HCT116 (cell line): ENCODE data around the gene GFOD1. TPM values are rescaled to one million over a fixed set of nuclear protein-coding genes. Genes with fewer than 3 reads are reported as not detected.

ENCODE experiments used
- ATAC-seq: fragments of 200-7000 bp; cut with Tn5 transposase; 2 replicates; pipeline ENCODE4 v1.9.1; 2020; ENCODE audit warnings: mild to moderate bottlenecking, moderate library complexity
- BruUV-seq: library from RNA; stranded (reverse); fragments of 400-500 nt; replicated peaks from 2 replicates; lab custom pipeline; 2021; lab: Mats Ljungman, UMichigan
- CTCF ChIA-PET: fragments of 300-600 bp; sonication (Branson Sonifier 250); formaldehyde crosslinking; loops from one replicate; lab custom pipeline; 2021; ENCODE audit warnings: antibody characterized with exemption; lab: Charles Lee
- POLR2A ChIA-PET: fragments of 300-600, 350-600 bp; sonication (Branson Sonifier 250); formaldehyde crosslinking; loops from one replicate; lab custom pipeline; 2021; ENCODE audit warnings: antibody characterized with exemption; lab: Charles Lee
- RAD21 ChIA-PET, 2 experiments: fragments of 300-600 bp; sonication (Branson Sonifier 250); formaldehyde crosslinking; loops; one replicate each; lab custom pipeline; 2023; ENCODE audit warnings: low total read pairs in 2 of 2; ENCODE audit not compliant: uncharacterized antibody in 2 of 2, unreplicated experiment in 2 of 2, low non-redundant PET in 1 of 2; lab: Charles Lee
- DNase-seq: peaks from one replicate; pipeline ENCODE4 v3.0.0-alpha.2; 2010; ENCODE audit warnings: low read depth, low spot score
- H2AFZ ChIP-seq: fragments of 200-600 bp; shearing (Covaris generic), sonication (generic); 2 replicates; pipeline ENCODE4 v1.6.1; 2017; ENCODE audit warnings: low read depth, mixed run types, mixed read lengths, antibody characterized with exemption, low read length; ENCODE audit not compliant: poor library complexity, severe bottlenecking
- H3K27ac ChIP-seq: 2 replicates; pipeline ENCODE4 v1.5.1; 2012; ENCODE audit warnings: low read depth, low read length
- H3K27me3 ChIP-seq: fragments of 200-600 bp; sonication (generic); 2 replicates; pipeline ENCODE4 v1.6.1; 2016; ENCODE audit warnings: mixed run types, low read length, mixed read lengths; ENCODE audit not compliant: insufficient read depth
- H3K36me3 ChIP-seq, 2 experiments: fragments of 200-500 bp in 1 of 2; fragments of 200-600 bp in 1 of 2; sonication (Bioruptor generic) in 1 of 2; sonication (generic) in 1 of 2; 2 replicates each; pipeline versions ENCODE4 v1.5.1 to v1.6.1; 2014 to 2016; ENCODE audit warnings: low read length in 2 of 2, inconsistent platforms in 1 of 2, mixed read lengths in 1 of 2, mixed run types in 1 of 2; ENCODE audit not compliant: insufficient read depth in 2 of 2, control insufficient read depth in 1 of 2
- H3K4me1 ChIP-seq, 2 experiments: fragments of 200-600 bp in 1 of 2; sonication (generic) in 1 of 2; 2 replicates each; pipeline versions ENCODE4 v1.5.1 to v1.6.1; 2012 to 2017; ENCODE audit warnings: low read length in 2 of 2, inconsistent platforms in 1 of 2, mild to moderate bottlenecking in 1 of 2, mixed read lengths in 1 of 2, mixed run types in 1 of 2, moderate library complexity in 1 of 2; ENCODE audit not compliant: insufficient read depth in 2 of 2, control insufficient read depth in 1 of 2
- H3K4me2 ChIP-seq: fragments of 200-600 bp; sonication (generic); 2 replicates; pipeline ENCODE4 v1.6.1; 2017; ENCODE audit warnings: mixed run types, low read length, mixed read lengths
- H3K4me3 ChIP-seq, 2 experiments: fragments of 200-600 bp in 1 of 2; sonication (generic) in 1 of 2; replicated peaks in 1 of 2; 2 replicates each; pipeline ENCODE4 v1.5.1; 2011 to 2016; ENCODE audit warnings: low read length in 2 of 2, control low read depth in 1 of 2, low read depth in 1 of 2, mild to moderate bottlenecking in 1 of 2, mixed read lengths in 1 of 2, mixed run types in 1 of 2
- H3K79me2 ChIP-seq: fragments of 200-600 bp; sonication (generic); 2 replicates; pipeline ENCODE4 v1.6.1; 2017; ENCODE audit warnings: mild to moderate bottlenecking, mixed run types, low read length, moderate library complexity, mixed read lengths; ENCODE audit not compliant: insufficient read depth
- H3K9ac ChIP-seq: fragments of 200-600 bp; sonication (generic); 2 replicates; pipeline ENCODE4 v1.6.1; 2016; ENCODE audit warnings: low read length, mixed read lengths
- H3K9me2 ChIP-seq: fragments of 200-600 bp; sonication (generic), shearing (Covaris generic); 2 replicates; pipeline ENCODE4 v1.6.1; 2017; ENCODE audit warnings: mixed run types, mild to moderate bottlenecking, moderate library complexity; ENCODE audit not compliant: insufficient read depth
- H3K9me3 ChIP-seq, 2 experiments: fragments of 200-500 bp in 1 of 2; fragments of 200-600 bp in 1 of 2; sonication (Bioruptor generic) in 1 of 2; sonication (generic) in 1 of 2; 2 replicates each; pipeline ENCODE4 v1.6.1; 2014 to 2017; ENCODE audit warnings: low read length in 2 of 2, mixed read lengths in 2 of 2, inconsistent platforms in 1 of 2, low read depth in 1 of 2, mild to moderate bottlenecking in 1 of 2, mixed run types in 1 of 2, moderate library complexity in 1 of 2; ENCODE audit not compliant: control insufficient read depth in 1 of 2, insufficient read depth in 1 of 2
- H4K20me1 ChIP-seq: fragments of 200-600 bp; sonication (generic), shearing (Covaris generic); 2 replicates; pipeline ENCODE4 v1.6.1; 2017; ENCODE audit warnings: mixed run types, mild to moderate bottlenecking, moderate library complexity; ENCODE audit not compliant: insufficient read depth
- CBX3 ChIP-seq: IDR thresholded peaks from 2 replicates; pipeline ENCODE4 v1.6.1; 2012; ENCODE audit warnings: low read depth
- EGR1 ChIP-seq: IDR thresholded peaks from 2 replicates; pipeline ENCODE4 v1.6.1; 2012; ENCODE audit warnings: low read depth
- ELF1 ChIP-seq: IDR thresholded peaks from 2 replicates; pipeline ENCODE4 v1.6.1; 2012; ENCODE audit warnings: low read depth, borderline replicate concordance
- EZH2 ChIP-seq: fragments of 200-600 bp; sonication (generic); IDR thresholded peaks from 2 replicates; pipeline ENCODE4 v1.6.1; 2017; ENCODE audit warnings: antibody characterized with exemption, mixed run types
- FOSL1 ChIP-seq: IDR thresholded peaks from 2 replicates; pipeline ENCODE4 v1.6.1; 2012; ENCODE audit warnings: low read depth
- POLR2A ChIP-seq: IDR thresholded peaks from 2 replicates; pipeline ENCODE4 v1.7.0; 2011; ENCODE audit warnings: borderline replicate concordance; ENCODE audit not compliant: insufficient read depth, insufficient read length; ENCODE audit errors: extremely low read depth
- POLR2AphosphoS5 ChIP-seq: IDR thresholded peaks from 2 replicates; pipeline ENCODE4 v1.6.1; 2011; ENCODE audit warnings: mild to moderate bottlenecking, low read depth, low read length, moderate library complexity
- RAD21 ChIP-seq: IDR thresholded peaks from 2 replicates; pipeline ENCODE4 v1.6.1; 2012; ENCODE audit warnings: low read depth, mild to moderate bottlenecking
- SIN3A ChIP-seq: IDR thresholded peaks from 2 replicates; pipeline ENCODE4 v1.6.1; 2012; ENCODE audit warnings: low read depth
- SP1 ChIP-seq: IDR thresholded peaks from 2 replicates; pipeline ENCODE4 v1.6.1; 2012; ENCODE audit warnings: low read depth
- SRF ChIP-seq: IDR thresholded peaks from 2 replicates; pipeline ENCODE4 v1.6.1; 2012; ENCODE audit warnings: low read depth
- ZFX ChIP-seq: fragments of 450-650 bp; IDR thresholded peaks from 2 replicates; pipeline ENCODE4 v1.6.1; 2017
- ZNF274 ChIP-seq: fragments of 200-500 bp; sonication (Bioruptor generic); IDR thresholded peaks from 2 replicates; pipeline ENCODE4 v1.6.1; 2014; ENCODE audit warnings: mild to moderate bottlenecking, low read depth, low read length, inconsistent platforms
- intact Hi-C: fragments of 100-400 bp; cut with micrococcal nuclease; formaldehyde crosslinking; loops from 2 replicates; pipeline ENCODE4 v1.10.0; 2022
- total RNA-seq: library from RNA; stranded (reverse); gene quantifications from one replicate; pipeline ENCODE4 v1.2.1, GENCODE V29; 2021; ENCODE audit not compliant: unreplicated experiment
- TF ChIP-seq, protein P1 (sequence below): IDR thresholded peaks from 2 replicates; pipeline ENCODE4 v1.6.1; 2012
- TF ChIP-seq, protein P2 (sequence below): IDR thresholded peaks from 2 replicates; pipeline ENCODE4 v1.6.1; 2012
- TF ChIP-seq, protein P3 (sequence below): IDR thresholded peaks from 2 replicates; pipeline ENCODE4 v1.6.1; 2011; ENCODE audit warnings: mild to moderate bottlenecking, low read length, moderate library complexity; ENCODE audit not compliant: insufficient replicate concordance; ENCODE audit errors: extremely low read depth
- TF ChIP-seq, protein P4 (sequence below), 3 experiments: fragments of 200-600 bp in 1 of 3; sonication (generic) in 1 of 3; IDR thresholded peaks in 2 of 3; conservative IDR thresholded peaks in 1 of 3; 2 replicates each; pipeline ENCODE4 v1.5.1; 2012 to 2017; ENCODE audit warnings: low read depth in 2 of 3, low read length in 2 of 3, antibody characterized with exemption in 1 of 3, borderline replicate concordance in 1 of 3, control low read depth in 1 of 3, mild to moderate bottlenecking in 1 of 3, mixed read lengths in 1 of 3, mixed run types in 1 of 3, moderate library complexity in 1 of 3; ENCODE audit not compliant: insufficient read depth in 1 of 3

GFOD1 gene
- total RNA-seq, 1 experiment from 2014 or later = 3.8 TPM

DNA sequence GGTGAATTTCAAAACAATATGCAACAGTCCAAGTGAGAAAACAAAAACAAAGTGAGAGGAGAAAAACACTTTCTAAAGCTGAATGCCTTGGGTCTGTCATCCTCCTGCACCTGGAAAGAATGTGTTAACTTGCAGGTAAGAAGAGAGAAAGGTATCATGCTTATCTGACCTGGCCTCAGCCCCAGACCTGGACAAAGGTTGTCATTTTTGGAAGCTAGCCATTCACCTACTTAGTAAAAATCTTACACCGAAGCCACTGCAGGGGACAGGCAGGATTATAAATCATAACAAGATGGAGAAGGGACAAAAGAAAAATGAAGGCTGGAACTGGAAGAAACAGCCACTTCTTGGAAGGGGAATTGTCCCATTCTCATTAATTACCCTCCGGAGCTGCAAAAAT is 69.4 kb downstream of the GFOD1 start:
- ChIA-PET CTCF (no interaction called here), POLR2A (no interaction called here), RAD21 (no interaction called here)
- ATAC-seq (no peak), DNase-seq (no peak)
- Histone ChIP-seq H3K4me2 (no peak overlapping the region), H3K27ac (no peak overlapping the region), H2AFZ (no peak overlapping the region), H3K9me2 (no peaks in the 10 kb centered on the region), H3K36me3 (no peaks in the 10 kb centered on the region), H3K4me1 (no peaks in the 10 kb centered on the region), H3K9me3 (no peaks in the 10 kb centered on the region), H4K20me1 (no peaks in the 10 kb centered on the region), H3K4me3 (no peak overlapping the region)
- BruUV-seq = no TSS peak
- intact Hi-C loops = no loop called here
- TF ChIP-seq, protein P1, sequence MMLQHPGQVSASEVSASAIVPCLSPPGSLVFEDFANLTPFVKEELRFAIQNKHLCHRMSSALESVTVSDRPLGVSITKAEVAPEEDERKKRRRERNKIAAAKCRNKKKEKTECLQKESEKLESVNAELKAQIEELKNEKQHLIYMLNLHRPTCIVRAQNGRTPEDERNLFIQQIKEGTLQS = no peak
- TF ChIP-seq, all 23 proteins: peak for 0
- no peaks in the 10 kb centered on the region for H3K79me2 ChIP-seq
- H3K27me3 ChIP-seq = no peaks in the 10 kb centered on the region
- H3K9ac ChIP-seq = no peak overlapping the region

DNA sequence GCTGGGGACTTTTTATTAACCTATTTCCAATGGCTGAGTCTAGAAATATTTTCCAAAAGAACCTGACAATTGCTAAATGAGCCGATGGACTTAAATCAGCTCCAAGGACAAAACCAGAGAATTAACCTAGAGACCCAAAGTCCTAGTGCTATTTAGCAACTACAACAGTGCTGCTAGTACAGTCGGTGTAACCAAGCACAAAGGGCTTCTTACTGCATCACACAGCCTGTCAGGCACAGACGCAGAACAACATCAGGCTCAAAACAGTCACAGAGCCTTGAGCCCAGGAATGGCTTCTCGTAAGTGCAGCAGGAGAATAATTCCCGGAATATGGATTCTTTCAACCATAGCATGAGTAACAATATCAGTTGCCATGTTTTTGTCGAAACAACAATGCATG is 70.0 kb downstream of the GFOD1 start:
- no peaks in the 10 kb centered on the region for H3K9me2 ChIP-seq
- no peaks in the 10 kb centered on the region for H3K36me3 ChIP-seq
- no peak overlapping the region for H3K9ac ChIP-seq
- no peak for DNase-seq
- H4K20me1 ChIP-seq = no peaks in the 10 kb centered on the region
- H3K4me3 ChIP-seq = no peak overlapping the region
- RAD21 ChIA-PET = no interaction called here
- H3K27ac ChIP-seq = no peak overlapping the region
- no peaks in the 10 kb centered on the region for H3K9me3 ChIP-seq
- no TSS peak for BruUV-seq
- no peak overlapping the region for H3K4me2 ChIP-seq
- no peaks in the 10 kb centered on the region for H3K79me2 ChIP-seq
- no peak for TF ChIP-seq SRF
- no peak for TF ChIP-seq ZNF274
- TF ChIP-seq, protein P2, sequence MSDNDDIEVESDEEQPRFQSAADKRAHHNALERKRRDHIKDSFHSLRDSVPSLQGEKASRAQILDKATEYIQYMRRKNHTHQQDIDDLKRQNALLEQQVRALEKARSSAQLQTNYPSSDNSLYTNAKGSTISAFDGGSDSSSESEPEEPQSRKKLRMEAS = no peak
- TF ChIP-seq SP1 = no peak
- no peak for TF ChIP-seq EGR1
- TF ChIP-seq EZH2 = no peak
- TF ChIP-seq, protein P3, sequence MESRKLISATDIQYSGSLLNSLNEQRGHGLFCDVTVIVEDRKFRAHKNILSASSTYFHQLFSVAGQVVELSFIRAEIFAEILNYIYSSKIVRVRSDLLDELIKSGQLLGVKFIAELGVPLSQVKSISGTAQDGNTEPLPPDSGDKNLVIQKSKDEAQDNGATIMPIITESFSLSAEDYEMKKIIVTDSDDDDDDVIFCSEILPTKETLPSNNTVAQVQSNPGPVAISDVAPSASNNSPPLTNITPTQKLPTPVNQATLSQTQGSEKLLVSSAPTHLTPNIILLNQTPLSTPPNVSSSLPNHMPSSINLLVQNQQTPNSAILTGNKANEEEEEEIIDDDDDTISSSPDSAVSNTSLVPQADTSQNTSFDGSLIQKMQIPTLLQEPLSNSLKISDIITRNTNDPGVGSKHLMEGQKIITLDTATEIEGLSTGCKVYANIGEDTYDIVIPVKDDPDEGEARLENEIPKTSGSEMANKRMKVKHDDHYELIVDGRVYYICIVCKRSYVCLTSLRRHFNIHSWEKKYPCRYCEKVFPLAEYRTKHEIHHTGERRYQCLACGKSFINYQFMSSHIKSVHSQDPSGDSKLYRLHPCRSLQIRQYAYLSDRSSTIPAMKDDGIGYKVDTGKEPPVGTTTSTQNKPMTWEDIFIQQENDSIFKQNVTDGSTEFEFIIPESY = no peak
- no peak for TF ChIP-seq SIN3A
- no peak for TF ChIP-seq CBX3
- no peak for TF ChIP-seq FOSL1
- TF ChIP-seq RAD21 = no peak
- no peak for TF ChIP-seq POLR2A
- TF ChIP-seq POLR2AphosphoS5 = no peak
- TF ChIP-seq, protein P4, sequence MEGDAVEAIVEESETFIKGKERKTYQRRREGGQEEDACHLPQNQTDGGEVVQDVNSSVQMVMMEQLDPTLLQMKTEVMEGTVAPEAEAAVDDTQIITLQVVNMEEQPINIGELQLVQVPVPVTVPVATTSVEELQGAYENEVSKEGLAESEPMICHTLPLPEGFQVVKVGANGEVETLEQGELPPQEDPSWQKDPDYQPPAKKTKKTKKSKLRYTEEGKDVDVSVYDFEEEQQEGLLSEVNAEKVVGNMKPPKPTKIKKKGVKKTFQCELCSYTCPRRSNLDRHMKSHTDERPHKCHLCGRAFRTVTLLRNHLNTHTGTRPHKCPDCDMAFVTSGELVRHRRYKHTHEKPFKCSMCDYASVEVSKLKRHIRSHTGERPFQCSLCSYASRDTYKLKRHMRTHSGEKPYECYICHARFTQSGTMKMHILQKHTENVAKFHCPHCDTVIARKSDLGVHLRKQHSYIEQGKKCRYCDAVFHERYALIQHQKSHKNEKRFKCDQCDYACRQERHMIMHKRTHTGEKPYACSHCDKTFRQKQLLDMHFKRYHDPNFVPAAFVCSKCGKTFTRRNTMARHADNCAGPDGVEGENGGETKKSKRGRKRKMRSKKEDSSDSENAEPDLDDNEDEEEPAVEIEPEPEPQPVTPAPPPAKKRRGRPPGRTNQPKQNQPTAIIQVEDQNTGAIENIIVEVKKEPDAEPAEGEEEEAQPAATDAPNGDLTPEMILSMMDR (IDR thresholded peaks at IDR 0.05 in 2 of 3, conservative IDR thresholded peaks at IDR 0.05 in 1 of 3; ENCODE audit: borderline replicate concordance in 1 of 3, insufficient read depth in 1 of 3, low read depth in 2 of 3, low read length in 2 of 3) = no peak
- TF ChIP-seq, protein P1 = no peak
- no peak for TF ChIP-seq ZFX
- no peak for TF ChIP-seq ELF1
- TF ChIP-seq, all 23 proteins: peak for 0
- no peaks in the 10 kb centered on the region for H3K4me1 ChIP-seq
- POLR2A ChIA-PET = no interaction called here
- no peak overlapping the region for H2AFZ ChIP-seq
- CTCF ChIA-PET = no interaction called here
- H3K27me3 ChIP-seq = no peaks in the 10 kb centered on the region
- intact Hi-C loops = no loop called here
- ATAC-seq = no peak
